ENCODE data around the gene CDC14B.

CDC14B gene

DNA sequence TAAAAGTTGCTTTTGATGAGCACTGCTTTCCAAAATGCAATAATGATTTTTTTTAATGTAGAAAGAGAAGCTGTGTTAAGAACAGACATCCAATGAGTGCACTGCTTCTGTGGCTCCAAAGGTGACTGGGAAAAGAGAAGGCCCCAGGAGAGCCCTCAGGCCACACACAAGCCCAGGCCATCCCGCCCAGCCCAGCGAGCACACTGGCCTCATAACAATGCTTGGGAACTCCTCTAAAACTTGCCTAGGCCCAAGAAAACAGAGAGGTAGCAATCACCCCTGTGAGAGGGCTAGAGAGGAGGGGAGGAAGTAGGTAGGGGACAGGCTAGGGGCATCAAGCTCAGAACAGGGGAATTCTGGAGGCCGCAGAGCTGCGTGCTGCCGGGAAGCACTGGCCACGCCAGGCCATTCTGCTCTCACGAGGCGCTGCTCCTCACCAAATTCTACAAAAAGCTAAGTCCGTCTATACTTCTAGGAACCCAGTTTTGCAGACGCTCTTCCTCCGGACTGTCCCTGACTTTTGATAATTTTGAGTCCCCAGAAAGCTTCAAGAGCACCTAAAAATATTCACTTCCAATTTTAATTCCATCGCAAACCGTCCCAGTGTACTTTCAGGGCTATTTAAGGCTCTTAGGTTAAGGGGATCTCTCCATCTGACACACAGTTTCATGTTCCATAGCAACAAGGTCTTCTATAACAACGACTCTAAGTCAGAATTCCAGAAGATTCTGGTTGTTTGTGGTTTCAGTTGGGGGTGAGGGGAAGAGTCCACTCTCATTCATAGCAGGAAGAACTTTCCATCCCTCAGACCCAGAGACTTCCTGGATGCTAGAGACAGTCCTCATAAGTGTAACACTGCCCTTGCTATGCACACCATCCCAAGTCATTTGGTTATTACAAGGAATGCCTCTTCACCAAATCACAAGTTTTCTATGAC is 118.7 kb downstream of the CDC14B start:
- DNase-seq = no peak

DNA sequence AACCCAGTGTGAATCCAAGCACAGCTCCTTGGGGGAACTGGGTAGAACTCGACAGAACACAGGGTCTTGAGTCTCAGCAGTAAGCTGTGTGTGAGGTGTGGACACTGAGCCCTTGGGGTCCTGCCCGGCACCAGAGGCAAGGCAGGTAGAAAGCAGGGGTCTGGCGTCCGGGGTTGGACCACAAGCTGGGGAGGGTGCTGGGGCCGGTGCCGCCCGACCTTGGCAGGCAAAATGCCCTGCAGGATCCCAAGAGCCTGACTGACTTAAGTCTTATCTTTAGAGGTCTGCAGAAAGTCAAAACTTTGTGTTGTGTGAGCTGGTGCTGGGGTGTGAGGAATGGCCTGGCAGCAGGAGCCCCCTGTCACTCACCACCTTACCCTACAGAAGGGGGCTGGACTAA is 120.4 kb downstream of the CDC14B start:
- no peak for DNase-seq

DNA sequence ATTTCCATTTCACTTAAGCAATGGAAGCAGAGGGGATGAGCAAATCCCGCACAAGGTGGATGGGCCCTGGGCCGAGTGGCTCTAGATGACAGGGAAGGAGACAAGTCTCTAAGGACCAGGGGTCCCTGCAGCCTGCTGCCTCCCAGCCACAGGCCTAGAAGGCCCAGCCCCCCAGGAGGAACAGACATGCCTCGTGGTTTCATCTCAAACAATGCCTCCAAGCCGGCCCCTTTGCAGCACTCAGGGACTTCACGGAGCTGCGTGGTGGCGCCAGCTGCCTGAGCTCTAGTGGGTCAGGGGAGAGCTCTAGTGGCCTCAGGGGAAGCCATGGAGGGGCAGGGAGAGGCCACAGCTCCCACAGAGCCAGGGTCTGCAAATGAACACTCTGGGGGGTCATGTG is 120.8 kb downstream of the CDC14B start:
- no peak for DNase-seq

DNA sequence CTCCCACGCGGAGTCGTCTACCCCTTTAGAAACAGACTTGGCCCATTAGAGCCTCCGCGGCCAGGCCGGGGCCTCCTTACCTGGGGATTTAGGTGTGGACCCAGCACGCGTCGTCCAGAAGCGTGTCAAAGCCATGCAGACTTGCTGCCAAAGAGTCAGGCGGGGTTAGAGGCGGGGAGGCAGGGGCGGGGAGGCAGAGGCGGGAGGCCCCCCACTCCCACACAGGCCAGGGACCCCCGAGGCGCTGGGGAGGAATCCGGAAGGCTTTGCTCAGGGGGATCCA is 122.6 kb downstream of the CDC14B start:
- no peak for DNase-seq

DNA sequence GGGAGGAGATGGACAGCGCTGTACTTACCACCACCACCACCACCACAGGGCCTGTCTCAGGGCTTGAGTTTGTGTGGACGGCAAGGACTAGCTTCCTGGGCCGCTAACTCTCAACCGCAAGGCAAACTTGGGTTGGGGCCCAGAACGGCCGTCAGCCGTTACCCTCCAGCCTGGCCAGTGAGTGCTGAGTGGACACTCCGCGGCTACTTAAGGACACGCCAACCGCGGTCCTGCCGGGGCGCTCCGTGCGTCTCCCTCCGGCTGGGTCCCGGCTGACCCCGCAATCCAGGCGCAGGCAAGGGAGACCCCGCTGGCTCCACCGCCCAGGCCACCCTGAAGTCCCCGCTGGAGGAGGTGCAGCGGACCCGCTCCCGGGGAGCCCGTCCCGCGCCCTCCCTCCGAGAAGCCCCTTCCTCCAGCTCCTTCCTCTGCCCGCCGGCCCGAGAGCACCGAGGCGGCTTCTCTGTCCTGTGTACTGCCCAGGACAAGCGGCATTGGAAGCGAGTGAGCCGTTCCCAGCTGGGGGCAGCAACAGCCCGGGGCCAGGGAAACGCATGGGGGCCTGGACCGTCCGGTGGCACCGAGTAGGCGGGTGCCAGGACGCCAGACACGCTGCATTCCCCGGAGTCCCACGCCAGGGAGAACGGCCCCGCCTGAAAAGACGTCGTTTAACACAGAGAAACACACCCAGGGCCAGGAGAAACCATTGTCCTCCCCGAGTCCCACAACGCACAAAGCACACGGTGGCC is 123.1 kb downstream of the CDC14B start:
- no peak for DNase-seq

DNA sequence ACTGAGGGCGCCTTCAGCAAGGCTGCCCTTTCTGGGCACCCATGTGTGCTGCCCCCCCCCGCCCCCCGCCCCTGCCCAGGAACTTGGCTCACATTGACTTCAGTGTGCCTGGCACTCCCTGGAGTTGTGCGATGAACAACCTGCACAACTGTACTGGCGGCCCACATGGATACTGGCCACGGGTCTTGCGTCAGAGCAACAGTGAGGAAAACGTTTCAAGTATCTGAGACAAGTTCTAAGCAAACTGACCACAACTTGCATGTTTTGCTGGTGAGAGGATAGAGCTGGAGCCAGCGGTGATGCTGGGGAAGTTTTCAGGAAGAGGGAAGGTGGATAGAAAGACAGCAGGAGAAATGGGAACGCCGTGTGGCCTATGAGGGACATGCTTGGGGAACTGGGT is 124.3 kb downstream of the CDC14B start:
- no peak for DNase-seq

DNA sequence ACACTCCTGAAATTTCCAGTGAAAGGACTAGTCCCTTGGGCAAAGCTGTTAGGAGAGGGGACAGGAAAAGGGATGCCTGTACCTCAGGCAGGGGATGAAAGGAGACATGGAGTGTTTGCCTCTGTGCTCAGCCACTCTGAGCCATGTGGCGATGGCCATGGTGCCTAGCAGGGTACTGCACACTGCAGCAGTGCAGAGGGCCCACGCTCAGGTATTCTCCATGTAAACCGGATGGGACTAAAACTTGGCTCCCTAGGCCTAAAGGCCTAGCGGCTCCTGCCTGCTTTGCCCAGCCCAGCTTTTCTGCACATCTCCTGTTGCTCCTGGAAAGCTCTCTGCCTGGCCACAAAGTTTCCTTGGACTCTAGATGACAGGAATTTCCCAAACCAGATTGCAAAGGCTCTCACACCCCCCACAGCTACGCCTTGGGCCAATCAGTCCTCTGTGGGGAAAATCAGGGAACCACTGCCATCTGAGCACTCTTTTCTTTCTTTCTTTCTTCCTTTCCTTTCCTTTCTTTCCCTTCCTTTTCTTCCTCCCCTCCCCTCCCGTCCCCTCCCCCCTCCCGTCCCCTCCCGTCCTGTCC is 125.3 kb downstream of the CDC14B start:
- no peak for DNase-seq

DNA sequence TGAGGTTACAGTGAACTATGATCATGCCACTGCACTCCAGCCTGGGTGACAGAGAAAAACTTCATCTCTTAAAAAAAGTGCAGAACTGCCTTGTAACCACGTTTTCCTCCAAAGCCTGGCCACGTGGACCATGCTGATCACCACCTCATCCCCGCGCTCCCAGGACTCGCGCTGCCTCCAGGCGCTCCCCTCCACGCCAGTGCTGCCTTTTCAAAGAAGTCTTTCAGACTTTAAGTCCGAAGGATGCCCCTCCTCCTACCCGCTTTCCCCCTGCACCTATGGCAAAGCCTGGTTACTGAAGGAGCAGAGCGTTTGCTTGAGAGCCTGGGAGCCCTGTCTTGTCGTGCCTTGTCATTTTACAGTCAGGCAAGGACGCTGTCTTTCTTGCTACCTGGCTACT is 125.9 kb downstream of the CDC14B start:
- no peak for DNase-seq

DNA sequence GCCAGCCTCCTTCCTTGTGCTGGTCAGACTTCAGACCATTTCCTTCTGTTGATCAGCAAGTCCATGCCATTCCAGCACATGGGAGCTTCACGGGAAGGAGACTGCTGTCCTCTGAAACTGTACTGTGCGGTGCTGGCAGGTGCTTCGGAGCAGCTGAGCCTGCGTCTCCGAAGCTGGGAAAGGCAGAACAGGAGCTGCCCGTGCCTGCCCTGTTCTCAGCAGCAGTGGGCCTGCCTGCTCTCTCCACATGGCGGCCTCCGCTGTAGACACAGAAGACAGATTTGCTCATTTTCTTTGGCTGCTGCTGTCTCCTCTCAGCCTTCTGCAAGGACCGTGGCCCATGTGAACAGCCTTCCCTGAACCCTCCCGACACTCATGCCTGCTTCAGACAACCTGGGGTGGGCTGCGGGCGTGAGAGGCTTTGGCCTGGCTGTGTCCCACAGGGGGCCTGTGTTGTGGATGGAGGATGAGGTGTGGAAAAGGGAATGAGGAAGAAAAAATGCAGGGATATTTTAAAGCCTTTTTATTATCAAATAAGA is 126.6 kb downstream of the CDC14B start:
- DNase-seq = no peak

DNA sequence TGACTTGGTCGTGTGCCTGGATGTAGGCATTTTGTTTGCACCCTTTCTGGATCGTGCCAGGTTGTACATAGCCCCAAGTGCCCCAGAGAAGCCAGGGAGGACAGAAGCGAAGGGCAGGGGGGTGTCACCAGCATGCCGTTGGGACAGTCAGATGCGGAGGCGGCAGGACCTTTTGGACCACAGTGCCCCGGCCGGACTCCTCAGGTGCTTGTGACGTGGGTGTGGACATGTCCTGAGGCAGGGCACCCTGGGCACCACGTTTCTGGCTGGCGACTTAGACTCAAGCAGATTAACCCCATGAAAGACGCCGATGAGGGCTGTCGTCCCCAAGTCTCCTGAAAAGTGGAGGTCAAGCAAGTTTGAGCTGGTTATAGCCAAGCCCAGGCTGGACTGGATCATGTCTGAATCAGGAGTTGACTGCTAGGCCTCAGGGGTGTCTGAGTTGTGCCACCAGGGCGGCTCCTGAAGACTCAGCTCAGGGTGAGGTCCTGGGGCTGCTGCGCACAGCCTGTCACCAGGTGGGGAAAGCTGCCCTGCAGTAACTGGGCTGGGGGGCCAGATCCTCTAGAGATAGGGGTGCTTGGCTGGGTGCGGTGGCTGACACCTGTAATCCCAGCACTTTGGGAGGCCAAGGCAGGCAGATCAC is 127.6 kb downstream of the CDC14B start:
- no peak for DNase-seq

DNA sequence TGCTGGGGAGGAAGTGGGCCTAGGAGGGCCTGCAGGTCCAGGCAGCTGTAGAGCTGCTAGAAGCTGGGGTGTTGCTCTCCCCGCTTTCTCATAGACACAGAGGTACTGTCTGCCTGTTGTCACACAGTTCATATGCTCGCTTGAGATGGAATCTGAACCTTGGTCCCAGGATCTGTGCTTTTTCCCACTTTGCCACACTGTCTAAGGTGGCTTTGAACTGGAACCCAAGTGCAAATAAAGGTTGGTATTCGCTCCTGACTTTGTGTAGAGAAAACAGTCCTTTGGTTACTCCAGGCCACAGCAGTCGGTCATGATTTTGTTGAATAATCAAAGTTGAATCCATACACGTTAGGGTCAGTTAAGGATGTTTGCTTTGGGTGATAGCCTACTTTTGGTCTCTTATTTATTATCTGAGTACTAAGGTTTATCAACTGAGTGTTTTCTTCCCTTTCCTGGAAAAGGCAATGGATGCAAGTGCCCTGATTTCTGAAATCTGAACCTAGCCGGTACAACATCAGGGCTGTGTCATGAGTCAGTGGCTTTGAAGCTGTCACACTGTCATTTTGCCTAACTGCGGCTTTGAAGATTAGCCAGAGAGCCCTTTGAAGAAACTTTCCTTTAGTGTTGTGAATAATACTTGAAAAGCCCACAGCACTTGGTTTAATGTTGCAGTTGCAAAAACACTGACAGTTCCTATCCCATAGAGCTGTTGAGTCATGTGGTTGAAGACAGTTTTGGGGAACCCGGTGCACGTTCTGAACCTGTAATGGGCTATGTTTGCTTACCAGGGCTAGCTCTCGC is 128.4 kb downstream of the CDC14B start:
- no peak for DNase-seq

DNA sequence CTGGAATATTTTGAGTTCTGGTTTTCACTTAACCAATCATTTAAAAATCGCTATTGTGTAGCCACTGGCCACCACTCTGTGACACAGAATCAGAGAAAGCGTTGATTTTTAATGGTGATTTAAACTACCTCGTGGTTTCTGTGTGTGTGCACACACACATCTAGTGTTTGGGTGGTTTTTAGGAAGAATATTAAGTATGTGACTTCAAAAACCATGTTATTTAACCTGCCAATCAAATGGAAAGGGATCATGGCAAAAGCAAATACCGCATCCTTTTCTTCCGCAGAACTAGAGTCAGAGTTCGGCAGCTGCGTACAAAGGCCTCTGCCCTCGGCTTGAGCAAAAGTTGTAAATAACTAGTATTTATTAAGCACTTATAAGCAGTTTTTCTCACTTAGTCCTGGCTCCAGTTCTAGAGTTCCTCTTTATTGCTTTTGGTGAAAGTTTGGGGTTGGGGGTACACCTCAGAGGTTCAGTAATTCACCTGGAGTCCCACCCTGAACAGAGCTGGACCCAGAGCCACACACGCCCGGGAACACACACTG is 129.0 kb downstream of the CDC14B start:
- DNase-seq = no peak

DNA sequence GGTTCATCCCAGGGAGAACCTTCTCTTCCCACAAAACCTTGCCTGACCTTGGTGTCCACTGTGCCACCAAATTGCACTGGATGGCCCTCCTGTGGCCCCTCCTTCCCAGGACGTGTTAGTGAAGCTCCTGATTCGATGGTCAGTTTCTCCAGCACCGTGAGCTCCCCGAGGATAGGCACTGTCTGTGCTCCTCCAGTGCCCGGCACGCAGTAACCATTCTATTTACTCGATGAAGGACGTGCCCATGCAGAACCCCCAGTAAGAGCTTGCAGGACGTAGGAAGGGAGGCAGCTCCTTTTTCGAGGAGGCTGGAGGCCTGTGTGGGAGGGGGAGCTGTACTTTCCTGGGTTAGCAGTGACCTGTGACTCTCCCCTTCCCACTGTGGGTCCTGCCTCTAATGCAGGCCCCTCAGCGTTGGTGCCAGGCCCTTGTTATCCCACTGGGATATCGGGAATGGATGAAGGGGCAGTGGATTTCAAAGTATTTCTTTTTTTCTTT is 130.1 kb downstream of the CDC14B start:
- no peak for DNase-seq

DNA sequence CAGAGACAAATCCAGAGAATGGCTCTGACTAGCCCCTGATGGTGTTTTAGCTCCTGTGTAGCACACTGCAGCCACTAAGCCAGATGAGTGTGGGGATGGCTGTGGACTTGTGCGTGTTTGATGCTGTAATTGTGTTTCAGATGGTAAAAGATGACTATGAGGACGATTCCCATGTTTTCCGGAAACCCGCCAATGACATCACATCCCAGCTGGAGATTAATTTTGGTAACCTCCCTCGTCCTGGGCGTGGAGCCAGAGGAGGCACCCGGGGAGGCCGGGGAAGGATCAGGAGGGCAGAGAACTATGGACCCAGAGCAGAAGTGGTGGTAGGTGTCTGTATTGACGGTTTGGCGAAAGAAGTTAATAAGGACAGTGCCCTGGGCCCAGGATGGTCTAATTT is 131.7 kb downstream of the CDC14B start:
- DNase-seq = no peak

DNA sequence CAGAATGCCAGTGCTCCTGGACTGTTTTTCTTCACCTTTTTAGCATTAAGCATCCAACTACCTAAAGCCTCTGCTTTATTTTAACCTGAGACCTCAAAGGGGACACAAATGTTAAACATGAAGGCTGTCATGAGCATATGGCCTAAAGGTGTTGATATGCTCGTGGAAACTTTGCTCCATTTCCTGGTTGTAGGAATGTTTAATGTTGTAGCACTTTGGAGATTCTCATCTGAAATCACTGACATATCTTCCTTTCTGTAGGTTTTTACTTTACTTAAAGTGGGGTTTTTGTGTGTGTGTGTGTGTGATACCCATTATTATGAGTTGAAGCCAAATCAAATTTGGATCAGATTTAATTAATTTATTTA is 132.6 kb downstream of the CDC14B start:
- DNase-seq = no peak

DNA sequence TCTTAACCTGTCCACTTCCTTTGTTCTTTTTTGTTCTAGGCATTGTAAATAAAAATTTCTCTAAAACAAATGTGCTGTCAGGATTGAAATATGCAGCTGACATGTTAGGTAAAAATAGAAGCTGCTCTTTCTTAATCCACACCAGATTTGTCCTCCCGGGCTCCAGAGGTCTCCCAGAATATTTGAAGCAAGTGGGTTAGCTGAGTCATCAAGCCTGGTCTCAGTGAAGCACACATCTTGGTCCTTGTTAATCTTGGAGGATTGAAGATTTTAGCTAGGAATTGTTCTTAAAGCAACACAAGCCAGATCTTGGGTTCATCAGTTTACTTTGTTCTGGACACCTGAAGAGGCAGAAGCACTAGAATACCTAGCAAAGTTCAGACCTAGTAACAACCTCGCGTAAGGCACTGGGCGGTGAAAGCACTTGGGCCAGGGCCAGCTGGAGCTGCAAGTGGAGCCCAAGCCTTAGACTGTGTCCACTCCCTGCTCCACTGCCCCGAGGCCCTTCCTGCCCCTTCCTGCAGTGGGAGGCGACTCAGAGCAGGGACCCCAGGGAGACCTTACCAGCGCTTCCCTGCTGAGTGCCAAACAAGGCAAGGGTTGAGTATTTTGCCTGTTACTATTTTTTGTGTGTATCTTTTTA is 133.1 kb downstream of the CDC14B start:
- no peak for DNase-seq

DNA sequence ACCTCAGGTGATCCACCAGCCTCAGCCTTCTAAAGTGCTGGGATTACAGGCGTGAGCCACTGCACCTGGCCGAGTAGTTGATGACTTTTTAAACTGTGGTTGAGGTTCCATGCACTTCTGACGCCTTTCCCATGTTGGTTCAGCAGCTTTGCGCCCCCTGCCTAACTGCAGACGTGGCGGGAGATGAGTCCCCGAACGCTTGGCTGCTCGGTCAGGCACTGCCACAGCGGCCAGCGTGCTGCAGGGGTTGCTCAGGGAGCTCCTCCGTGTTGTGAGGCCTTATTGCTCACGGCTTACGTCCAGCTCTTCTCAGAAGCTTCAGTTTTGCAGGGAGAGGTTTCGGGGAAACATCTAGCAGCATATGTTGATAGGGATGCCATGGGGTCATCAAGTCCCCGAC is 134.4 kb downstream of the CDC14B start:
- DNase-seq = no peak

DNA sequence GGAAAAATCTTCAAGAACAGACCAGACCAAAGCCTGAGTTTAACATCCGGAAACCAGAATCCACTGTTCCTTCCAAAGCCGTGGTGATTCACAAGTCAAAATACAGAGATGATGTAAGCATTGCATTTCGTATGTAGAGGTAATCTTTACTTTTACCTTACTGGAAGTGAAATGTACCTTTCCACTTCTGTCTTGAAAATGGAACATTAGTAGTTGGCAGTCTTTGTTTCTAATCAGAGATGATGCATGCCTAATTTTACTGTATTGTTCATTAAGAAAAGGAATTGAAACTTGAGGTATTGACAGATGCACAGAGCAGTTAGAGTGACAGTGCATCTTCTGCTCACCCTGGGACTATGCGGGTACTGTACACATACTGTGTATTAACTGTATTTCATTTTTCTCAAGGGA is 135.1 kb downstream of the CDC14B start:
- DNase-seq = no peak

DNA sequence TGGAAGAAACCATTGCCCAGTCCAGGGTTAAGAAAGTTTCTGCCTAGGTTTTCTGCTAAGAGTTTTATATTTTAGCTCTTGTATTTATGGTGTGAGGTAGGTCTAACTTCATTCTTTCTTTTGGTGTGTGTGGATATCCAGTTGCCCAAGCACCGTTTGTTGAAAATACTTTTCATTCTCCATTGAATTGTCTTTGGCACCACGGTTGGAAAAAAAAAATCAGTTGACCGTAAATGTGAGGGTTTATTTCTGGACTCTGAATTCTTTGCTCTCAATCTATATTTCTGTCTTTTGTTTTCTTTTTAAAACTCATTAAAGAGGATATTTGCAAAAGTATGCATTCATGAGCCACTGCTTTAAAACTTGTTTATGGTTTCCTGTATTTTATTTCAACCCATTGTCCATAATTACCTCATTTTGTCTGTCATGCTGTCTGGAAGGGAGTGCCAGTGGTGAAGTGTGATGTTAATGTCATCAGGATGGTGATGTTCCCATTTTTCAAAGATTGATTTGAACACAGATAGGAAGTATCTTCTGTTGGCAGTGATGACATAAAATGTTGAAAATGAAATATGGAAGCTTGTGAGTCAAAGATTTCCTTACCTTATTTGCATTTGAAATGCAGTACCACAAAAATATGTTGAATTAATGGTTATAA is 135.8 kb downstream of the CDC14B start:
- no peak for DNase-seq

DNA sequence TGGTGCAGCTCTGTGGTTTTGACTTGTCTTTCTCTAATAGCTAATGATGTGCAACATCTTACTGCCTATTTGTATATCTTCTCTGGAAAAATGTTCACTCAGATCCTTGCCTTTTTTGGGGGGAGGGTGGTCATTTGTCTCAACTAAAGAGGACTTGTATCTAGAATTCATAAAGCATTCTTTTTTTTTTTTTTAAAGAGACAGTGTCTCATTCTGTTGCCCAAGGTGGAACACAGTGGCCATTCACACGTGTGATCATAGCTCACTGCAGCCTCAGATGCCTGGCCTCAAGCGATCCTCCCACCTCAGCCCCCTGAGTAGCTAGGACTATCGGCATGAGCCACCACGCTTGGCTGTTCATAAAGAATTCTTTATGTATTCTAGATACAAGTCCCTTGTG is 136.4 kb downstream of the CDC14B start:
- DNase-seq = no peak

DNA sequence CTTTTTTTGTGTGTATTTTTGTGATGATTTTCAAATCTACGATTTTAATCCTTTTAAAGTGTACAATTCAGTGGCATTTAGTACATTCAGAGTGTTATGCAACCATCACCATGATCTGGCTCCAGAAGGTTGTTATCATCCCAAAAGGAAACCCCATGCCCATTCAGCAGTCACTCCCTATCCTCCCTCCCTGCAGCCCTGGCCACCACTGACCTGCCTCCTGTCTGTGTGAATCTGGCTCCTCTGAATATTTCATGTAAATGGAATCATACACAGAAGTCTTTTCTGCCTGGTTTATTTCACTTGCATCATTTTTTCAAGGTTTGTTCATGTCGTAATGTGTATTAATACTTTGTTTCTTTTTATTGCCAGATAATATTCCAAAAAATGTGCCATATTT is 137.2 kb downstream of the CDC14B start:
- DNase-seq = no peak
